ENCODE data around the gene BCS1L.

The BCS1L gene, protein sequence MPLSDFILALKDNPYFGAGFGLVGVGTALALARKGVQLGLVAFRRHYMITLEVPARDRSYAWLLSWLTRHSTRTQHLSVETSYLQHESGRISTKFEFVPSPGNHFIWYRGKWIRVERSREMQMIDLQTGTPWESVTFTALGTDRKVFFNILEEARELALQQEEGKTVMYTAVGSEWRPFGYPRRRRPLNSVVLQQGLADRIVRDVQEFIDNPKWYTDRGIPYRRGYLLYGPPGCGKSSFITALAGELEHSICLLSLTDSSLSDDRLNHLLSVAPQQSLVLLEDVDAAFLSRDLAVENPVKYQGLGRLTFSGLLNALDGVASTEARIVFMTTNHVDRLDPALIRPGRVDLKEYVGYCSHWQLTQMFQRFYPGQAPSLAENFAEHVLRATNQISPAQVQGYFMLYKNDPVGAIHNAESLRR

DNA sequence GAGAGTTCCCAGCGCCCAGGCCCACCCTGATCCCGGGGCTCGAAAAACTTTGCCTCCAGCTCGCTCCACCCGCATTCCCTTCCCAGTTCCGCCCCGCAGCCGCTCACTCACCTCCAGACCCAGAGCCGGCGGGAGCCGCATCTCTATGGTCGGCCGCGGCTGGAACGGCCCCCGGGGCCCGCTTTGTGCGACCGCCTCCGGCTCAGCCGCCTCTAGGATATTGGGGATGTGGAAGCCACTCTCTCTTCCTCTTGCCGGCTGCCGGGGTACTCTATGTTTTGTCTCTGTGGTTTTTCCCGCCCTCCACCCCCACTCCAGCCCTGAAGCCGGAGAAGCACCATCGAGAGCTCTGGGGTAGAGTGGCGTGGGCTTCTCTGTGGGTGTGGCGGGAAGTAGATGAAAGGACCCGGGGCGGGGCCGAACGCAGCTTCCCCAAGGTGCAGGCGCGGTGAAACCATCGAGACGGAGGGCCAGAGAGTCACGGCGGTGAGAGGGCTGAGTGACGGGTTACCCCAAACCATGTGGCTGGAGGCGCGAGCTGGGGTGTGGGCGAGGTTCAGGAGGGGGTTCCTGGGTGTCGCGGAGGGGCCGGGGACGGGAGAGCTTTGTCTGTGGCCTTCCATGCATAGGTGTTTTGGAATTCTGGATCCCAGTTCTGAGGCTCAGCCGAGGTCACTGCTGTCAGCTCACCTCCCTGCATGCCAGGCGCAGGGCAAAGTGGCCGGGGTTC lies at the start of gene BCS1L, which contains the start of gene ZNF142:
Gene BCS1L (plus strand): TSS at position 426 of the 730 bp plus-strand sequence. CDS start 1,305 bp downstream, outside the sequence.
Gene ZNF142 (minus strand): TSS at position 366 of the 730 bp plus-strand sequence. CDS start 3,194 bp downstream, outside the sequence.
- peak; percentile 83 for DNase-seq

- no peak for DNase-seq
These were observed 43.6 kb upstream of the BCS1L start for GRCh38 chr2:218615868-218616315.

GRCh38 chr2:218618102-218618860 lies 41.2 kb upstream of the BCS1L start:
- no peak for DNase-seq

GRCh38 chr2:218621007-218621406 lies 38.5 kb upstream of the BCS1L start:
- no peak for DNase-seq

DNA sequence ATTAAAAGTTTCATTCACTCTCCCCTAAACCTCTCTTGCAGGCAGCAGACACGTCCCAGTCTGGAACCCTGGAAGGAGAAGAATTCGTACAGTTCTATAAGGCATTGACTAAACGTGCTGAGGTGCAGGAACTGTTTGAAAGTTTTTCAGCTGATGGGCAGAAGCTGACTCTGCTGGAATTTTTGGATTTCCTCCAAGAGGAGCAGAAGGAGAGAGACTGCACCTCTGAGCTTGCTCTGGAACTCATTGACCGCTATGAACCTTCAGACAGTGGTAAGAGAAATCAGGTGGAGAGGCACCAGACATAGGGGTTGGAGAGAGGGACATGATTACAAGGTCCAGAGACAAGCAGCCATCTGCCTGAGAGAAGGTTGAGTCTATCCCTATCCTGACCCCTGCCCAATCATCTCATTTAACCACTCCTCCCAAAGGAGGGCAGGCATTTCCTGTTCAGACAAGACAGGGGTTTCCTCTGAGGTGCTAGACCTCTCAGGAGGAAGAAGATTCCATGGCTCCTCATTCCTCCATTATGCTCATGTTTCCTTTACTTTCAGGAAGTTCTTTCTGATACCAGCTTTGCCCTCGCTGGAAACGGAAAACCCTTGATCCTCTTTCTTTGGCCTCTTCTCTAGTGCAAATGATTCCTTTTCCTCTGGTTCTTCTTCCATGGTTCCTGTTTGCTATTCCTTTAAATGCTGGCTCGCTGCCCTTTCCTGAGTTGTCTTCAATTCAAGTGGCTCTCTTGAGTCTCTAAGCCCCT lies 36.7 kb upstream of the BCS1L start:
- no peak for DNase-seq

GRCh38 chr2:218623366-218623705 lies 36.1 kb upstream of the BCS1L start:
- no peak for DNase-seq

- no peak for DNase-seq
These were observed 33.1 kb upstream of the BCS1L start for GRCh38 chr2:218626369-218626768.

DNA sequence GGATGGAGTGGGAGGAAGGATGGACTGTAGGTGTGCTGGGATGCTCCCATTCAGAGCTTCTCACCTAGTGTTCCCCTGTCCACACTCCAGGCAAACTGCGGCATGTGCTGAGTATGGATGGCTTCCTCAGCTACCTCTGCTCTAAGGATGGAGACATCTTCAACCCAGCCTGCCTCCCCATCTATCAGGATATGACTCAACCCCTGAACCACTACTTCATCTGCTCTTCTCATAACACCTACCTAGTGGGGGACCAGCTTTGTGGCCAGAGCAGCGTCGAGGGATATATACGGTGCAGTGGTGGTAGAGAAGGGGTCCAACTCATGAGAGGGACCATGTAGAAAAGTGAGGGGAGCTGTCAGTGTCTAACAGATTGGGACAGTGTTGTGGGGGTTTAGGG lies 31.5 kb upstream of the BCS1L start:
- no peak for DNase-seq

GRCh38 chr2:218631837-218632236 lies 27.6 kb upstream of the BCS1L start:
- DNase-seq, result no peak

DNA sequence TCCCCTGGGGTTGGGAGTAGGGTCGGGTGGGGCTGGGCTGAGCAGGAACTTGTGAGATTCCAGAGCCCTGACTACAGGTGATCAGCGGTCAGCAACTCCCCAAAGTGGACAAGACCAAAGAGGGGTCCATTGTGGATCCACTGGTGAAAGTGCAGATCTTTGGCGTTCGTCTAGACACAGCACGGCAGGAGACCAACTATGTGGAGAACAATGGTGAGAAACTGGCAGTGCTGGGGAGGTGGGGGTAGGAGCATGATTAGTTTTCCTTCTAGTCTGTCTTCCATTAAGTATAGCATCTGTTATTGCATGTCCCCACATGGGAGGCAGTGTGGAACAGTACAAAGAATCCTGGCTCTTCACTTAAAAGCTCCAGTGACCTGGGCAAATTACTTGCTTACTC lies 23.8 kb upstream of the BCS1L start:
- no peak for DNase-seq

DNA sequence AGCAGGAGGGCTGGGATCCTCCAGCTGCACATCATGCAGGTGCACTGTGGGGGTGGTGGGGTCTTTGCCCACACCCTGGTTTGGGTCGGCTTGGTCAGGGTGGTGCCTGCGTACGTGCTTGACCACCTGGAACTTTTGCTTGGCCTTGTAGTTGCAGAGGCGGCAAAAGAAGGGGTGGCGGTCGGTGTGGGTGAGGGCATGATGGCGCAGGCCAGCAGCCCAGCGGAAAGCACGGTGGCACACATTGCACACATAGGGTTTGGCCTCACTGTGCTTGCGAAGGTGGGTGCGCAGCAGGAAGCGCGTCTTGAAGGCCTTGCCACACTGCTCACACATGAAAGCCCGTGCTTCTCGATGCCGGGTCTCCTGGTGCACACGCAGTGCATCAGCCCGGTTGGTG lies 21.1 kb upstream of the BCS1L start:
- no peak for DNase-seq

DNA sequence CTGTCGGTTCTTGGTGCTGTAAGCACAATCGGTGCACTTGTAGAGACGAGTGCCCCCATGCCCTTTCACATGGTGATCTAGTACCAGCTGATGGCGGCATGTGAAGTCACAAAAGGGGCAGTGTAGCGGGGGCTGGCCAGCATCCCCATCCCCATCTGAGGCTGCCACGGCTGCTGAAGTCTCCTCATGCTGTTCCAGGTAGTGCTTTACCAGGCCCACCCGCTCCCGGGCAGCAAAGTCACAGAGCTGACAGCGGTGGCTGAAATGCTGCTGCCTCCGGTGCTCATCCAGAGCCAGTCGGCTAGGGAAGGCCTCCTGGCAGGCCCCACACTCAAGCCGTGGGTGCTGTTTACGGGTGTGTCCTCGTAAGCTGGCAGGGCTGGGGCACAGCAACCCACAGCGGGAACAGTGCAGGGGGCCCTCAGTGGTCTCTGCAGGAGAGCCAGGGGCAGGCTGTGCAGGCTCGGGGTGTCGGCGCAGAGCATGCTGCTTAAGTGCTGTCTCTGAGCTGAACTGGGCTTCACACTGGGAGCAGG lies 17.3 kb upstream of the BCS1L start:
- no peak for DNase-seq

DNA sequence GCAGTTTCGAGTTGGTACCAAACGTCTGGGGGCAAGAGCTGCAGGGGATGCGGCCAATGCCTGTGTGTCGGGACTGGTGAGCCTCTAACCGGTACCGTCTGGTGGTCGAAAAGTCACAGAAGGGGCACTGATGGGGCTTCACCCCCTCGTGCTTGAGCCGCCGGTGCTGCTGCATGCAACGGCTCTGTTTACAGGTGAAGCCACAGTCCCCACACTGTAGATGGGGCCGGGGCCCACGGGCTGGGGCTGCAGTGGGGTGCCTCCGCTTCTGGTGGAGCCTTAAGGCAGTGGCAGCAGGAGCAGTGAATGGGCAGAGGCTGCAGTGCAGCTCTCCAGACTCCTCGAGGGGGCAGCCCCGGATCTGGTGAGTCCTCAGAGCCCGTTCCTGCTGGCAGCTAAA lies 16.7 kb upstream of the BCS1L start:
- no peak for DNase-seq

DNA sequence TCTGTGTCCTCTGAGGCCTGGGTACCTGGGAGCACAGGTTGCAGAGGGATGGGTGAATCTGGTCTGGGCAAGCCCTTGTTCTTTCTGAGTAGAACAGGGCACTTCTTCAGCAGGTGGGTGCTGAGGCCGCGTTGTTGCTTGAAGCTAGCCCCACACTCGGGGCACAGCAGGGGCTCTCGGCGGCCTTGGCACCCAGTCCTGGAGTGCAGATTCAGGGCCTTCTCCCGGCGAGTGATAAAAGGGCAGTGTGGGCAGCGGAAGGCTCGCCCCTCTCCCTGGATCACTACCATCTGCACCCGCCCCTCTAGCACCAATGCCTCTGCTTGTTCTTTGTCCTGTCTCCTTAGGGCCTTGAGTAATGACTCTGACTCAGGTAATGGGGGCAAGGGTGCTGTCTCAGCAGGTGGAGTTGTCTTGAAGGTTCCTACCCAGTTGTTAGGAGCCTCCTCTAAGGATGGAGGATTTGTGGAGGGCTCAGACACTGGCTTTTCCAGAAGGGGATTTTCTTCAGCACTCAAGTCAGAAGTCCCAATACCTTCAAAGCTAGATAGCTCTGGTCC lies 15.7 kb upstream of the BCS1L start:
- no peak for DNase-seq

GRCh38 chr2:218644721-218645120 lies 14.8 kb upstream of the BCS1L start:
- no peak for DNase-seq

DNA sequence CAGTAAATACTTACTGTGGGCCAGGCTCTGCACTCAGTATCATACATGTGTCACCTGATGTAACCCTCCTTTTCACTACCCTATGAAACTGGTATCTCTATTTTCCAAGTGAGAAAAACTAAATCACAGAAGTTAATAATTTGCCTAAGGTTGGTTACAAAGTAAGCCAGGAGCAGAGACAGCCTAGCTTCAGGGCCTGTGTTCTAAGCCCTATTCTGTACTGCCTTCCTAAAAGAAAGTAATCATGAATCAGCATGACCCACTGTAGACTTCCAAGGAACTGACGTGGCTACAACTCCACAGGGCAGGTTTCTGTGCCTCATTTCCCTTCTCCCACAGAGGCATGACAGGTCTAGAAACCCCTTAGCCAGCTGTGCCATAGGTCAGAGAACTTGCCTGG lies 14.4 kb upstream of the BCS1L start:
- DNase-seq, result no peak

GRCh38 chr2:218648088-218648786 lies 11.2 kb upstream of the BCS1L start:
- DNase-seq, result no peak

DNA sequence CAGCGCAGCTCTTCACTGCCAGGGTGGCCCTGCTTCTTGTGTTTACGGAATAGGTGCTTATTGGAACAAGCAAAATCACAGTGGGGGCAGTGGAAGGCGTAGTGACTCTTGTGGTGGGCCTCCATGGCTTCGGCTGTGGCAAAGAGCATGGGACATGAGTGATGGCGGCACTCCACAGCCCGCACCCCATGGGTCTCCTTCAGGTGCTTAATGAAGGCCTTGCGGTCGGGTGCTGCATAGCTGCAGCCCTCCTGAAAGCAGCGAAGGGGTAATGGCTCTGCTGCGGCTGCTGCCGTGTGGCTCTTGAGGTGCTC lies 10.7 kb upstream of the BCS1L start:
- DNase-seq, result no peak

- DNase-seq, result no peak
These were observed 3.7 kb upstream of the BCS1L start for GRCh38 chr2:218655751-218656150.

- DNase-seq, result no peak
These were observed 719 bp upstream of the BCS1L start for GRCh38 chr2:218658671-218659257.

DNA sequence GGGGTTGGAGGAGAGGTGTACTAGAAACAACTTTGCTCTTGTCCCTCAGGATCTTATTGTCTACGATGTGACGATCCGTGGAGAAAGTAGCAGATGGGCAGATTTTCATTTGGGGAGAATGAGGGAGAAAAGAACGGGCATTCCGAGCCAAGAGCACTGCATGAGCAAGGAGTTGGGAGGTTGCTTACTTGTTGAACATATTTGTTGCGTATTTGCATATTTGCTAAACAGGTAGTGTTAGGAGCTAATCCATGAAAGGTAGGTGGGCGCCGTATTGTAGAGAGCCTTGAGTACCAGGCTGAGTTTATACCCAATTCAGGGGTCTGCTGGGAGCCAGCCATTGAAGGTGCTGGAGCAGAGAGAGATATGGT lies 490 bp downstream of the BCS1L start:
- no peak for DNase-seq
